ENCODE measurements around the gene SLC9A3.

DNA sequence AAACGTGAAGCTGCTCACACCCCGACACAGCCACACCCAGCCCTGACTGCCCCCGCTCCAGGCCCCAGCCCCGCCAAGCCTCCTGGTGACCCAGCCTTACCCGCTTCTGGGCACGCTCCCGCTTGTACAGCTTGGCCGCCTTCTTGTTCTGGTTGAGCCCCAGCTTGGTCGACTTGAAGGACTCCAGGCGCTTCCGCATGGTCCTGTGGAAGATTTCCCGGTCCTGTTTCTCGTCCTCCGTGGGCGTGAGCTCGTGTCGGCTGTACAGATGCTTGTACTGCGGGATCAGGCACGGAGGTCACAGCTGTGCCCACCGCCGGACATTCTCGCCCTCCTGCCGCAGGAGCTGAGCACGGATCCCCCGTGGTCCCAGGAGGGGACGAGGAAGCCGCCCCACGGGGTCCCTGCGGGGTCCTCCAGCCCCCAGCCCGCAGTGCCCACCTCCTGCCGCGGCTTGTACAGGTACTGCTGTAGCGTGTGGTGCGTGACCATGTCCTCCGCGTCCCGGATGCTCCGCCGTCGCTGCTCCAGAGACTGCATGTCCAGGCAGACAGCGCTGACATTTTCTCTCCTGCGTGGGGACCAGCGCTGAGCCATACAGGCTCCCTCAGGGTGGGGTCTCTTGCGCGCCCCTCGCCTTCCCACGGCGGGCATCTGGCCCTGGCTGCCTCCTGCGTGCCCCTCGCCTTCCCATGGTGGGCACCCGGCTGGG lies 48.0 kb downstream of the SLC9A3 start:
- TF ChIP-seq, protein P1, sequence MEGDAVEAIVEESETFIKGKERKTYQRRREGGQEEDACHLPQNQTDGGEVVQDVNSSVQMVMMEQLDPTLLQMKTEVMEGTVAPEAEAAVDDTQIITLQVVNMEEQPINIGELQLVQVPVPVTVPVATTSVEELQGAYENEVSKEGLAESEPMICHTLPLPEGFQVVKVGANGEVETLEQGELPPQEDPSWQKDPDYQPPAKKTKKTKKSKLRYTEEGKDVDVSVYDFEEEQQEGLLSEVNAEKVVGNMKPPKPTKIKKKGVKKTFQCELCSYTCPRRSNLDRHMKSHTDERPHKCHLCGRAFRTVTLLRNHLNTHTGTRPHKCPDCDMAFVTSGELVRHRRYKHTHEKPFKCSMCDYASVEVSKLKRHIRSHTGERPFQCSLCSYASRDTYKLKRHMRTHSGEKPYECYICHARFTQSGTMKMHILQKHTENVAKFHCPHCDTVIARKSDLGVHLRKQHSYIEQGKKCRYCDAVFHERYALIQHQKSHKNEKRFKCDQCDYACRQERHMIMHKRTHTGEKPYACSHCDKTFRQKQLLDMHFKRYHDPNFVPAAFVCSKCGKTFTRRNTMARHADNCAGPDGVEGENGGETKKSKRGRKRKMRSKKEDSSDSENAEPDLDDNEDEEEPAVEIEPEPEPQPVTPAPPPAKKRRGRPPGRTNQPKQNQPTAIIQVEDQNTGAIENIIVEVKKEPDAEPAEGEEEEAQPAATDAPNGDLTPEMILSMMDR (IDR thresholded peaks at IDR 0.05): no peak
- TF ChIP-seq POLR2AphosphoS5 (IDR thresholded peaks at IDR 0.05): no peak
